ENCODE data around the gene CEP83. TPM values are rescaled to one million over a fixed set of nuclear protein-coding genes. Genes with fewer than 3 reads are reported as not detected.
"Not testable (repeated sequence)": the region's sequence is repeated elsewhere in the genome, so short reads cannot be mapped to it uniquely, and the experiment has no call there.

Gene CEP83
- 16.2 TPM for total RNA-seq
- long read RNA-seq, partial matches to known transcripts = 7 of 10 reads
- long read RNA-seq, other reads (novel, unspliced or antisense) = 3 of 10 reads

GRCh38 chr12:94459728-94460615 is at the start of gene CEP83:
Gene CEP83 (minus strand): TSS chr12:94459867. CDS start chr12:94412490, 47,377 bp downstream.
- peak; percentile 99 for DNase-seq (ENCODE audit: low spot score)

DNA sequence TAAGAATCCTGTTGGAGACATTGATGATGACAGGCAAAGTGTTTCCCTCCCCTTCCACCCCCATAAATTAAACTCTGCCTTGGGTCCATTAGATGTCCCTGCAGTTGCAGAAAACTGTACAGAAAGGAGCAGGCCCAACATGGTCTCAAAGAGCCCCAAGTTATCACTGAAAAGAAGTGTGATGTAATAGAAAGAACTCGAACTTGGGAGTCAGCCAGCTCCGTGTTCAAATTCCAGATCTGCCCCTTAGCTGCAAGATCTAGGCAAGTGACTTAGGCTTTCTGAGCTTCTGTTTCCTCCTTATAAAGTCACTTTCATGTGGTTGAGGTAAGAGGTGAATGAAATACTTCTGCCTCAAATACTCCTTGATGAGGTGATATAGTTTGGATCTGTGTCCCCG is 49.6 kb upstream of the CEP83 start:
- no peak for DNase-seq (ENCODE audit: low spot score)

- DNase-seq (ENCODE audit: low spot score) = no peak
Observed at GRCh38 chr12:94507455-94507854, 47.8 kb upstream of the CEP83 start.

DNA sequence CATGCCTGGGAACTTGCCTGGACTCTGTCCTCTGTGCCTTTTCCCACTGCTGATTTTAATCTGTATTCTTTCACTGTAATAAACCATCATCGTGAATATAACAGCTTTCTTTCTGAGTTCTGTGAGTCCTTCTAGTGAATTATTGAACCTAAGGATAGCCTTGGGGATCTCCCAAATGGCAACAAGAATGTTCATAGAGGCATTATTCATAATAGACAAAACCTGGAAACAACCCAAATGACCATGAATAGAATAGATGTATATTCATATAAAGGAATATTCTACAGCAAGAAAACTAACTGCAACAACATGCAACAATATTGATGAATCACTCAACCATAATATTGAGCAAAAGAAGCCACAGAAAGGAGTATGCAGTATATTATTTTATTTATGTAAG is 44.7 kb upstream of the CEP83 start:
- DNase-seq (ENCODE audit: low spot score) = no peak

DNA sequence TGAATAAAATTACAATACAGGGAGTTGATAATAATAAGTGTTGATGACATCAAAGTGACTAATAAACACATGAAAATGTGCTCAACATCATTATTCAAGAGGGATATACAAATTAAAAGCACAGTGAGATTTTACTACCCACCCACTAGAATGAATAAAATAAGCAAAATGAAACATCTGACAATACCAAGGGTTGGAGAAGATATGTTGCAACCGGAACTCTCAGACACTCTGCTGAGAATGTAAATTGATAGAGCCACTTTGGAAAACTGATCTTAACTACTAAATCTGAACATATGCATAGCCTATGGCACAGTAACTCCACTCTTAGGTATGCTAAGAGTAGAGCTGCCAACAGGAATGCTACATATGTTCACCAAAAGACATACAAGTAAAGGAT is 44.0 kb upstream of the CEP83 start:
- DNase-seq (ENCODE audit: low spot score) = no peak

- no peak for DNase-seq (ENCODE audit: low spot score)
Observed at GRCh38 chr12:94500831-94501567, 41.3 kb upstream of the CEP83 start.

DNA sequence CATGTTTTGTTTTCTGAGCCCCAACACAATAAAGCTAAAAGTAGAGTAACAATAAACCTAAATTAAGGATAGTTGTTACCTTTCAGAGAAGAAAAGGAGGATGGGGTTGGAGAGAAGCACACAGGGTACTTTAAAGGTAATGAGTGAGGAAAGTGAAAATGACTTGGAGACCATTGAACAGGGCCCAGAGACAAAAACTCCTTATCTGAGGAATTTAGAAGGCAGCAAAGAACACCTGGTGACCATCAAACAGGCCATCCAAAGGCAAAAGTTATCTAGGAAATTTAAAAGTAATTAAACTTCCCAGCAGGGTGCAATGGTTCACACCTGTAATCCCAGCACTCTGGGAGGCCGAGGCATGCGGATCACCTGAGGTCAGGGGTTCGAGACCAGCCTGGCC is 39.0 kb upstream of the CEP83 start:
- no peak for DNase-seq (ENCODE audit: low spot score)

DNA sequence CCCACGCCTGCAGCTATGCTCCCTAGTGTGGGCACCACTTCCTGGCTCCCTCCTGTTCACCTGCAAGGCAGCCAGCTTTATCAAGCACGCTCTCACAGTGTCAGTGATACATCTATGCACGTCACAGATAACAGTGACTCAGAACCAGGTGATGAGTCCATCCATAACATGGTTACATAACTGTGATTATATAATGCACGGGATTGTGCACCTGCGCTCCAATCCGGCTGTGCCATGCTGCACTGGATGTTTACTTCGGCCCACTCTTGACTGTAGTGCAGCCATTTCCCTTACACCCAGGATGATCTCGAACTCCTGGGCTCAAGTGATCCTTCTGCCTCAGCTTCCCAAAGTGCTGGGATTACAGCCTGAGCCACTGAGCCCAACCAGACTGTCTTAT is 38.4 kb upstream of the CEP83 start:
- DNase-seq (ENCODE audit: low spot score) = no peak

- DNase-seq (ENCODE audit: low spot score) = no peak
Observed at GRCh38 chr12:94495445-94496115, 35.9 kb upstream of the CEP83 start.

GRCh38 chr12:94491489-94491888 is 31.8 kb upstream of the CEP83 start:
- DNase-seq (ENCODE audit: low spot score) = no peak

DNA sequence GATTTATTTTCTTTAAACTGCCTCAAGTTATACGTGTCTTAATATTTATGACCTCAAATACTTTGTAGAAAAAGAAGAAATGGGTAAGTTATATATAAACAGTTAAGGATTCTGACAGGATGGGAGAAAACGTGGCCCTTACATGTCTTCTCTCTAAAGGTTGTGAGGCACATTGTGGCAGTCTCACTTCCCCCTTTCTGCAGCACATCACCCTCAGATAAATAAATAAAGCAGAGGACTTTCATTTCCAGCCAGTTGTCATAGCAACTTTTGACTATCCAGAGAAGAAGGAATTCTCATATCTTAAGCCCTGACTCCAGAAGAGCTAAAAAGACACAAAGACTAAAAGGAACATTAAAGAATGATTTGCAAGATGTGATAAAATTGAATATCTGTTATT is 28.8 kb upstream of the CEP83 start:
- DNase-seq (ENCODE audit: low spot score) = no peak

DNA sequence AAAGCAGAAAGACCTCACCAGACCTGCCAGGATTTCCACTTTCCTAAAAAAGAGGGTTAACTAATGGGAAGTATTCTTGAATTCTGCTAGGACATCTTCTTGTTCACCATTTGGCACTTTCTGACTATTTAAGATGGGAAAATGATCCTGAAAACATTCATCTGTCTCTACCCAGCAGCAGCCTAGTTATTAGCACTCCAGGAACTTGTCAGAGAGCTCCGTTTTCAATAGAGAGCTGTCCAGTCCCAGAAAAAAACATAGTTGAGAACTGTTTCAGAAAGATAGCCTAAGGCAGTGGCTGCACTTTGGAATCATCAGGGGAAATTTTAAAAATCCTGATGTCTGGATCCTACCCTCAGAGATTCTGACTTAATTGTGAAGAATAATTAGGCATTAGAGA is 22.1 kb upstream of the CEP83 start:
- no peak for DNase-seq (ENCODE audit: low spot score)

DNA sequence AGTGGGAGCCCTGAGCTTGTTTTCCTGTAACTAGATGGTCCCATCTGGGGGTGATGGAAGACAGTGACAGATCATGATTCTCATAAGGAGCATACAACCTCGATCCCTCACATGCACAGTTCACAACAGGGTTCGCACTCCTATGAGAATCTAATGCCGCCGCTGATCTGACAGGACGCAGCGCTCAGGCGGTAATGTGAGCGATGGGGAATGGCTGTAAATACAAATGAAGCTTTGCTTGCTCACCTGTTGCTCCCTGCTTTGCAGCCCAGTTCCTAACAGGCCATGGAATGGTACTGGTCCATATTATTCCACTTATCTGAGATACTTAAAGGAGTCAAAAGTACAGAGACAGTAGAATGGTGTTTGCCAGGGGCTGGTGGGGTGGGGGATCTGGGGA is 9.9 kb upstream of the CEP83 start:
- no peak for DNase-seq (ENCODE audit: low spot score)

DNA sequence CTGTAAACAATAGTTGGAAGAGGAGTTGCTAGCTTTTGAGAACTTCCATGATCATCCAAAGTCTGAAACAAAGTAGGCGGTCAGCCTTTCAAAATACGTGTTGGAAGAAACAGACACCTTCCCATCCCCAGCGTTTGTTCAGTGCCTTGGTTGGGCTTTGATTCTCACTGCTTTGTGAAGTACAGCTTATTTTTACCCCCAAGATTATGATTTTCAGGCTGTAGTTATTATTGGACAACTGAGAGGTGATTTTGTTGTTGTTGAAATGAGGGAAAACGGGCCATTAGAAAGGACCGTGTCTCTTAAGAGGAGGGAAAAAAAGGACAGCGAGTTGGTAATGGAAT is 921 bp upstream of the CEP83 start:
- no peak for DNase-seq (ENCODE audit: low spot score)

DNA sequence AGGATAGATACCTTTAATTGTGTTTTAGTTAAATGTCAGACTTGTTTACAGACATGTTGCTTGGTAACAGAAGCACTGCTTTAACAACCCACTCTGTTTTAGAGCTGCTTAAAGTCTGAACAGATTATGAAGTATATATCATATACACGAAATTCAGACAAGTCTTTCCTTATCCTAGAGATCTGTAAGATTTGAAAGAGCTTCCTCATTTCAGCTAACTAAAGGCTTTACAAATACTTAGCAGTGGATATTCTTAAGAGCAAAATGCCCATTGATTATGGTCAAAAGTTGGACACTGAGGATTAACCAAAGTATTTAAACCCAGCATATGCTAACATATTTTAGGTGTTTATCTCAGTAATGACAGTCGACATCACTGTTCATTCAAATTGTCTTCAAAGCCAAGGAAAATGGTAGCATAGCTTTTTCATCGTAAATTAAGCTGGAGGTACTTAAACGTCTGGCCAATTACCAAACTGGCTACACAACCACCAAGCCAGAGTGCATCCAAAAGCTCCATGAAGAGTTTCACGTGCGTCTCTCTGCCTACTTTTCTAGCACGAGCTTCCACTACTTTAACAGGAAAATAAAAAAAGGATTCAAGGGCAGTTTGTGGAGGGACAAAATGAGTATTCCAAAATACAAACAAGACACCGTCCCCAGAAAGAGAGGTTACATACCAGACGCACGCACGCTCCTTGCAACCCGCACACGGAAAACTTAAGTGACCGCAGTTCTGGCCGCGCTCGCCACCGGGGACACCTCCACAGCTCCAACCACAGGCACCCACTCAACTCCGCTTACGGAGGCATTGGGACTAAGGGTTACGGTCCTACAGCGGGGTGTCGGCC is 565 bp downstream of the CEP83 start:
- no peak for DNase-seq (ENCODE audit: low spot score)

GRCh38 chr12:94457311-94457710 is 2.4 kb downstream of the CEP83 start:
- DNase-seq (ENCODE audit: low spot score) = no peak

DNA sequence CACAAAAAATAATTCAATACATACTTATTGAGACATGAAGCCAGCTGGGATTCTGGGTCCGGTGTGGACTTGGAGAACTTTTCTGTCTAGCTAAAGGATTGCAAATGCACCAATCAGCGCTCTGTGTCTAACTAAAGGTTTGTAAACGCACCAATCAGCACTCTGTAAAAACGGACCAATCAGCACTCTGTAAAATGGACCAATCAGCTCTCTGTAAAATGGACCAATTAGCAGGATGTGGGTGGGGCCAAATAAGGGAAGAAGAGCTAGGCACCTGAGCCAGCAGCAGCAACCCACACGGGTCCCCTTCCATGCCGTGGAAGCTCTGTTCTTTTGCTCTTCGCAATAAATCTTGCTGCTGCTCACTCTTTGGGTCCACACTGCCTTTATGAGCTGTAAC is 5.3 kb downstream of the CEP83 start:
- not testable (repeated sequence) for DNase-seq (ENCODE audit: low spot score)

- DNase-seq (ENCODE audit: low spot score) = no peak
Observed at GRCh38 chr12:94445662-94446061, 14.0 kb downstream of the CEP83 start.

DNA sequence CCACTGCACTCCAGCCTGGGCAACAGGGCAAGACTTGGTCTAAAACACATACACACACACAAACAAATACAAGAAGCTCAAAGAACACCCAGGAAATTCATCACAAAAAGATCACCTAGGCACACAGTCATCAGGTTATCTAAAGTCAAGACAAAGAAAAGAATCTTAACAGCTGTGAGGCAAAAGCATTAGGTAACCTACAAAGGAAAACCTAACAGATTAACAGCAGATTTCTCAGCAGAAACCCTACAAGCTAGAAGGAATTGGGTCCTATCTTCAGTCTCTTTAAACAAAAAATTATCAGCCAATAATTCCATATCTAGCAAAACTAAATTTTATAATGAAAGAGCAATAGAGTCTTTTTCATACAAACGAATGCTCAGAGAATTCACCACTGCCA is 22.4 kb downstream of the CEP83 start:
- DNase-seq (ENCODE audit: low spot score) = no peak

DNA sequence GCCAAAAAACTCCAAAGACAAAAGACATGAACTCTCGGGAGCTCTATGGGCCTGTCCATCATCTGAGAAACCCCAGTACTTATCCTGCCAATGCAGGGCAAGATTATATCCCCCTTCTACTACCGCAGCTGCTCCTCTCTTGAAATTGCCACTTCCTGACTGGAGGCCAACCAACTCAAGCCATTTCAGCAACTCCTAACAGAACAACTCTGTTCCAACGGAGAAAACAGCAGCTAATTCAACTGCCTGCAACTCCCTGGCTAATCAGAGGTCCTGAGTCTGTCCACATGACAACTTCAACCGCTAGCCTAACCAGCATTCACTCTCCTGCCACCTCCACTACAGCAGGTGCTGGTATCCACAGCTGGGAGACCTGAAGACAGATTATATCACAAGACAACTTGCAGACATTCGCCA is 24.1 kb downstream of the CEP83 start:
- no peak for DNase-seq (ENCODE audit: low spot score)

- DNase-seq (ENCODE audit: low spot score) = no peak
Observed at GRCh38 chr12:94434171-94434570, 25.5 kb downstream of the CEP83 start.

All from mesenteric fat pad (tissue), 1 donor.